HG03457 (cell line): Measurements from ENCODE around the gene SLC38A6.

Experiments
- ATAC-seq: cut with Tn5 transposase; IDR thresholded peaks from one replicate; pipeline ENCODE4 v1.9.1; 2021; ENCODE audit warnings: moderate number of reproducible peaks; ENCODE audit not compliant: unreplicated experiment

SLC38A6 gene

GRCh38 chr14:60975551-60975950, 5.5 kb upstream of the SLC38A6 start:
- no peak for ATAC-seq

GRCh38 chr14:60977847-60978246, 3.2 kb upstream of the SLC38A6 start:
- no peak for ATAC-seq

- no peak for ATAC-seq
Observed at GRCh38 chr14:60981633-60982455, 799 bp downstream of the SLC38A6 start.

- no peak for ATAC-seq
Observed at GRCh38 chr14:60984196-60984595, 3.2 kb downstream of the SLC38A6 start.

- ATAC-seq, result no peak
Observed at GRCh38 chr14:60986500-60986899, 5.5 kb downstream of the SLC38A6 start.

GRCh38 chr14:60989599-60989998, 8.6 kb downstream of the SLC38A6 start:
- ATAC-seq, result no peak

- no peak for ATAC-seq
Observed at GRCh38 chr14:60998617-60999016, 17.6 kb downstream of the SLC38A6 start.

GRCh38 chr14:60999536-60999935, 18.5 kb downstream of the SLC38A6 start:
- no peak for ATAC-seq

- no peak for ATAC-seq
Observed at GRCh38 chr14:61003571-61003970, 22.5 kb downstream of the SLC38A6 start.

GRCh38 chr14:61019537-61019936, 38.5 kb downstream of the SLC38A6 start:
- no peak for ATAC-seq

GRCh38 chr14:61025251-61026223, 44.5 kb downstream of the SLC38A6 start:
- no peak for ATAC-seq

GRCh38 chr14:61026526-61026925, 45.5 kb downstream of the SLC38A6 start:
- no peak for ATAC-seq

GRCh38 chr14:61031026-61031425, 50.0 kb downstream of the SLC38A6 start:
- no peak for ATAC-seq

- no peak for ATAC-seq
Observed at GRCh38 chr14:61033054-61033453, 52.0 kb downstream of the SLC38A6 start.

- no peak for ATAC-seq
Observed at GRCh38 chr14:61033855-61034254, 52.8 kb downstream of the SLC38A6 start.

GRCh38 chr14:61034416-61035120, 53.5 kb downstream of the SLC38A6 start:
- ATAC-seq, result peak; percentile 86

GRCh38 chr14:61037215-61037614, 56.2 kb downstream of the SLC38A6 start:
- no peak for ATAC-seq

- ATAC-seq, result no peak
Observed at GRCh38 chr14:61041704-61042103, 60.7 kb downstream of the SLC38A6 start.

GRCh38 chr14:61042220-61042619, 61.2 kb downstream of the SLC38A6 start:
- no peak for ATAC-seq

- ATAC-seq, result no peak
Observed at GRCh38 chr14:61043506-61043905, 62.5 kb downstream of the SLC38A6 start.

GRCh38 chr14:61047021-61047420, 66.0 kb downstream of the SLC38A6 start:
- ATAC-seq, result no peak
